22Rv1 (cell line): ENCODE measurements around the gene CACNB2.

Experiments used
- CTCF ChIP-seq: fragments of 450-650 bp; IDR thresholded peaks from 2 replicates; pipeline ENCODE4 v1.5.1; 2017; ENCODE audit warnings: mild to moderate bottlenecking
- ZFX ChIP-seq: fragments of 450-650 bp; IDR thresholded peaks from 2 replicates; pipeline ENCODE4 v1.6.1; 2017; ENCODE audit warnings: antibody characterized with exemption, borderline replicate concordance

GRCh38 chr10:18224626-18225445 lies 84.6 kb downstream of the CACNB2 start:
- TF ChIP-seq CTCF (no peak), ZFX (no peak)
